GM21529 (cell line): Measurements from ENCODE around the gene RAPGEF4.
"Not testable (repeated sequence)": the region's sequence is repeated elsewhere in the genome, so short reads cannot be mapped to it uniquely, and the experiment has no call there.

ENCODE experiments used
- ATAC-seq: cut with Tn5 transposase; IDR thresholded peaks from one replicate; pipeline ENCODE4 v1.9.1; 2021; ENCODE audit not compliant: unreplicated experiment

RAPGEF4 gene

DNA sequence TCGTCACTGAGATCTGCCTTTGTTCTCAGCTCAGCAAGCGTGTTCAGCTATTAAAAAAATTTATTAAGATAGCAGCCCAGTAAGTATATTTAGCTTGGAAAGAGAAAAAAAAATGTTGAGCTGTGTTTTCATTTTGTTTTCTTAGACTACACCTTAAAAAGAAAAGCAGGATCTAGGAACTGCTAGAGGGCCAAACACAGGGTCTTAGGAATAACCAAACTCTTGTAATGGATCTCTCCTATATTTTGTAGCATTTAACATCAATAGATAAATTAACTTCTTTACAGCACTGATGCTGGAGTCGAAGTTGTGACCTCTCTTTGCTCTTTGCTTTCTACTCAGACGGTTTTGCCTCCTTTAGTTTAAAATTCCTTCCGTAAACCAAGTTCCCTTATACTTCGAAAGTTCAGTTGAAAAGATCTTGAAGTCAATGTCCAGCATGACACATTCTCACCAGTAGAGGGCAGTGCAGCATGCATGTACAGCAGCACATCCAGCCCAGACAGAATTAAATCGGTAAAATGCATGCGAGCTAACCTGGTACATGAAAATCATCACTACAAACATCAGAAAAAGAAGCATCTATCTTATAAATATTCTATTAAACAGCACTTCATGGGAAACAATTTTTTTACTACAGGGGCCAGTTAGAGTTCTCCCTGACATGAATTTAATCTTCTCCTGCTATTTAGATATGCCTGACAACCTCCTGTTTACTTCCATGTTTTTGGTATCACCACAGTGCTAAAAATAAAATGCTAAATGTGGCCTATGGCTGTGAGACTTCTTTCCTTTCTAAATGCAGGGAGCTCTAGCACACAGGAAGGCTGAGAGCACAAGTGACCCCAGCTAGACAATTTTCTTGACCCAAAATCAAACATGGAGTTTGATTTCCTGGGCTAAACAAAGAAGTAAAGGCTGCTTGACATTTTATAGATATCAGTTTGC lies 291.8 kb downstream of the RAPGEF4 start:
- ATAC-seq: no peak

DNA sequence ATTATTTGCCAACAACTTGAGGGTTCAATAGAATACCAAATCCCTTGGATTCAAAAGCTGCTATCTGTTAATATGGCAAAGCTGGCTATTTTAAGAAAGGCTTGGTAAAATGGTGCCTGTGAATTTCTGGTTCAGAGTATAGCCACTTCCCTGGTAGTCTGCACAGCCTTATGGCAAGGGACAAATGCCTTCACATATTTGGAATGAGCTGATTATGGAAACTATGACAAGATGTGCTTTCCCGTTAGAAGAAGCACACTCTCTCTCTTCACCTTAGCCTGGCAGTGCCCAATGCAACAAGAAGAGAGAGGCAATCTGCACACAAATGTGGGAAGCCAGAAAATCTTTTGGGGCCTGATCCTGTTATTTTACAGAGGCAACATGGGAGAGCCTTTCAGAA lies 292.5 kb downstream of the RAPGEF4 start:
- ATAC-seq: no peak

DNA sequence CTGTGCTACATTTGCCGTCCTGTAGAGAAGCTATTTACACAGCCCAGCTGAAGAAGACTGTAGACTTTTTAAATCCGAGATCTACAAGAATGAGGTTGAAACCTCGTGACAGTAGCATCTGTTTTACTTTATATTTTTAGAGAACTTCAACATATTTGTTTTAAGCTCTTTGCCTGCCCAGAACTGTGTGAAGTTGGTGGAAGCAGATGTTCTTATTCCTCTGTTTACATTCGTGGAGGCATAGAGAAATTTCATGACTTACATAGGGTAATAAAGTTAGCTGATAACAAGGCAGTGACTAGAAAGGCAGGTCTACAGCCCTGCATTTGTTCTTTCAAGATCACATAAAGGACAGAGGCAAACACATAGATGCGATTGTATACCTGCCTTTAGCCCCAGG lies 293.0 kb downstream of the RAPGEF4 start:
- no peak for ATAC-seq

DNA sequence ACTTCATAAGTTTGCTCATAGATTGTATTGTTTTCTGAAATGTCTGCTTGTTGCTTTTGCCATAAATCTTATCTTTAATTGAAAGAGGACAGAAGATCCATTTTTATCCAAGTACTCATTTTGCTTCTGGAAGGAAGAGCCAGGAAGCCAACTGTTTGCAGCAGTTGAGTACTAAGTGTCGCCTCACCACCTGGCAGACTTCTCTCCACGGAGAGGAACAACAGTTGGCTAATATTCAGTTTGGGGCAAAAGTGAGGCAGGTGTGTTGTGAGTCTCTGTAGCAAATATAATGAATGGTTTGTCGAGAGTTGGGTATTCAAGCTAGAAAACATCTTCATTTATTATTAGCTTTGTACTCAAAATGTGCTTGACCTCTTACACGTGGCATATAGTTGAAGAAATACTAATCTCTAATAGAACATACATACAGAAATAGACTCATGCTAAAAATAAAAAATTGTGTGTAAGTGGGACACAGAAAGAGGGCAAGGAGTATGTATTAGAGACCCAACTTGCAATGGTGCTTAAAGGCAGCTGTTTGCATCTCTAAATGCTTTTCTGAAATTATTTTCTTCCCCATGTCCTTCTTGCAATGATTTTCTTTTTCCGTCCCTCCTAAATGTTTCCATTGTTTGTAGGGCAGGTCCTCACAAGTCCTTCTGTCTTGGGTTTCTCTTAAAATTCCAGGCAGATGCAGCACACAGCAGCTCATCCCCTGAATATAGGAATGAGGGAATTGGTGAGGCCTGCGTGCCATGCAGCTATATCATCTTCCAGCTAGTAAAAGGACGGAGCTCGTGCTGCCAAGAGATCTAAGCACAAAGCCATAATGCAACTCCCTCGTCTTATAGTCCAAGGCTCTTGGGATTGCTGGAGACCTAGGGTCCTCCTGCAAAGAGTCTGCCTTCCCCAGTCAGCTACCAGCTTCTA lies 295.2 kb downstream of the RAPGEF4 start:
- ATAC-seq: no peak

DNA sequence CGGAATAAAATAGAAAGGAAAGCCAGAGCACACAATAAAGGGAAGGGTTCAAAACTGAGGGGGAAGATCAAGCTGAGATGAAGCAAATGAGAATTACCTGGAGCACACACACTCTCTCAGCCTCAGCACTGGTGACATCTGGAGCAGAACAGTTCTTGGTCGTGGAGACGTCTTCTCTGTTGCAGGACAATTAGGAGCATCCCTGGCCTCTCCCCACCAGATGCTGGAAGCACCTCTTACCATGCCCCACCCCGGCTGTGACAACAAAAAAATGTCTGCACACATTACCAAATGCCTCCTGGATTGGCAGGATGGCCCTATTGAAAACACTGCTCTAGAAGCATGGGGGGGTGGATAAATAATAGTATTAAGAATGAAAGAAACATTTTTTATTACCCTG lies 296.4 kb downstream of the RAPGEF4 start:
- no peak for ATAC-seq

DNA sequence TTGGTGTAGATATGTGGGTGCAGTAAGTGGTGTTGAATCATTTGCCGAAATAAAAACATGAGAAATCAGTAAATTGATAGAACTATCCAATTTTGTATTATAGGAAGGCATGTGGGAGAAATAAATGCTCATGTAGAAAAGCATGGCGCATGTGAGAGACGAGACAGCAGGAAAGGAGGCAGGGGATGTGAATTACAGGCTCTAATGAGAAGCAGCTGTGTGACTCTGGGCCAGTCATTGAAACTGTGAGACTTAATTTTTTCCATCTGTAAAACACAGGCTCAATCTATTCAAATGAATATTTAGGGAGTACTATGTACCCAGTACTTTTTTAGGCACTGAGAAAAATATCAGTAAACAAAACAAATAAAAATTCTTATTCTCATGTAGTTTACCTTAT lies 297.4 kb downstream of the RAPGEF4 start:
- no peak for ATAC-seq

DNA sequence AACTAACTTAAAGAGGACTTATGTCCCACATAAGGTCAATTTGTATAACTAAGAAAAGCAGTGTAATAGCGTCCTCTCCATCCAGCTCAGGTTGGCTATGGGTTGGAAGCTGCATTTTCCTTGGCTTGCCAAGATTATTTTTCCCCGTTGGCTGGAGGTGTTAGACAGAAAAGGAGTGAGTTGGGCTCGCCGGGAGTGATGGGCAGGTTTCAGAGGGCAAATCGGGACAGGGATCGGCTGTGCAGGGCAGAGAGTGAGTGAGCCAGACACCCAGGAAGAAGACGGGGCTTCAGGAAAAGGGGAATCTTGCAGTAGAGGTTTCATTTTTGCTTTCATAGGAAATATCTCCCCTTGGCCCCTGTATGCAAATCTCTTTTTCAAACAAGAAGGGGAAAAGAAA lies 298.5 kb downstream of the RAPGEF4 start:
- no peak for ATAC-seq

DNA sequence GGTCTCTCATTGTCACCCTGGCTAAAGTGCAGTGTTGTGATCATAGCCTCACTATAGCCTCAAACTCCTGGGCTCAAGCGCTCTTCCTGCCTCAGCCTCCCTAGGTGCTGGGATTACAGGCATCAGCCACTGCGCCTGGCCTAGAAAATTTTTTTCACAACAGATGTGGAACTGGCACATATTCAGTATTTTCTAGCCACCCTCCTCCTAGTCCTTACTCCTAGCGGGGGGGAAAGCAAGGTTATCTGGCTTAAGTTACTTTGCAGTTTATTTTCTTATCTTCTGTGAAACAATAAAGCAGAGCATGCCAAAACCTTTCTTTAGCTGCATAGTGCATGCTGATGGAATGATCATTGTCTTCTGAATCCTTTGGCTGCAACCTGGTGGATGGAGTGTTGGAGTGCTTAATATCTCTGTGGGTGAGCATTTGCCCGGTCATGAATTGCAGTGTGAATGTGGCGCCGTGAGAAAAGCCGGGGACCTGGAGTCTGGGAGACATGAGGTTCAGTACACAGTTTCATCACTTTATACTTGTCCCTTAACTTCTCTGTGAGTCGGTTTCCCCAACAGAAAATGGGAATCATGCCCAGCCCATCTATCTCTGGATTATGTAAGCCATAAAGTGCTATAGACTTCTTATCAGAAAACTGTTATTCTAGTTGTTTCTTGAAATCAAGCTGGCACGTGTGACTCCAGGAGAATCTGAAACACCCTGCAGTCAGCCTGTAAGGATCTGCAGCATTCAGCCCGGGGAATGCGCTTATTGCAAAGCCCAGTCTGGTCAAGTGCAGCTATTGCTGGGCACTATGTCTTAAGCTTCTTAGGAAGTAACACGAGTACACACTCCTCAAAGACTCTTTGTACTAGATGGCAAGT lies 301.8 kb downstream of the RAPGEF4 start:
- ATAC-seq: no peak

DNA sequence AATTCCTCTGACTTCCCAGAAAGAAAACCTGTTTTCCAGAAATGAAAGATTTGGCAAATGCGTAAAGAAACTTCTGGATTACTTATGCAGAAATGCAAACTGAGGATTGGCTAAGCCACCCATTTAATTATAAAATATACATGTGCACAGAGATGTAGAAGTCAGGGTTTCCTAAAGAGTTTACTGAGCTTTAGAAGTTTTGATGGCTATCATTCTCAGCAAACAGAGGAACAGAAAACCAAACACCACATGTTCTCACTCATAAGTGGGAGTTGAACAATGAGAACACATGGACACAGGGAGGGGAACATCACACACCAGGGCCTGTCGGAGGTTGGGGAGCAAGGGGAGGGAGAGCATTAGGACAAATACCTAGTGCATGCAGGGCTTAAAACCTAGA lies 302.6 kb downstream of the RAPGEF4 start:
- not testable (repeated sequence) for ATAC-seq

DNA sequence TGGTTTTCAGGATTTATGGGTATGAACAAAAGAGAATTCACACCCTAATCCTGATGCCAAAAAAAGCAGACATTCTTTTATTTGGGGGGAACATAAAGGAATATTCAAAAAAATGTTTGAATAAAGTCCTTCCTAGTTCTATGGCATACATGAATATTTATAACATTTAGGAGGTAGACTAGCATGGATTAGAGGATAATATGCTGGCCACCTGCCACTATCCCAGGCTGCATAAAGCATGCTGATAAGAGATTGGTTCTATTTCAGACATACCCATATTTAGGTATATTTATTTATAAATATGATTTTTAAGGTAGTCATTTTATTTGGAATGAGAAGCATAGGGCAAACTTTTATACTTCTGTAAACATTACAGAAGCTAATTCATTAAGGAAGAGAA lies 305.1 kb downstream of the RAPGEF4 start:
- ATAC-seq: no peak

DNA sequence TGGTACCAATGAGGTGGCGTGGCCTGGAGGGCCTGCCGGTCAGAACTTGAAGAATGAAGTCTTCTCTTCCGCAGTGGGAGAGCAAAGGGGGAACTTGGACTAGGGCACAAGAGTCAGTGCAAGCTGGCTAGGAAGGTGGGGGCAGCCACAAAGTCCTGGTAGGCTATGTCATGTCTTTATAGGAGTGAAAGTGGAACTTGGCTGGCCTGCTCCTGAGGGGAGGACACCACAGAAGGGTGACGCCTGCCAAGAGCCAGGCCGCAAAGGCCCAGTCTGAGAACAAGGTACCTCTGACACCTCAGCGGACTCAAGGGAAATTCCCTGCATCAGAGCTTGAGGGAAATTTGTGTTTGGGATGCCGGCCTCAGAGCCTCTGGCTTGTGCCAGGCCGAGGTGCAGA lies 307.8 kb downstream of the RAPGEF4 start:
- no peak for ATAC-seq

DNA sequence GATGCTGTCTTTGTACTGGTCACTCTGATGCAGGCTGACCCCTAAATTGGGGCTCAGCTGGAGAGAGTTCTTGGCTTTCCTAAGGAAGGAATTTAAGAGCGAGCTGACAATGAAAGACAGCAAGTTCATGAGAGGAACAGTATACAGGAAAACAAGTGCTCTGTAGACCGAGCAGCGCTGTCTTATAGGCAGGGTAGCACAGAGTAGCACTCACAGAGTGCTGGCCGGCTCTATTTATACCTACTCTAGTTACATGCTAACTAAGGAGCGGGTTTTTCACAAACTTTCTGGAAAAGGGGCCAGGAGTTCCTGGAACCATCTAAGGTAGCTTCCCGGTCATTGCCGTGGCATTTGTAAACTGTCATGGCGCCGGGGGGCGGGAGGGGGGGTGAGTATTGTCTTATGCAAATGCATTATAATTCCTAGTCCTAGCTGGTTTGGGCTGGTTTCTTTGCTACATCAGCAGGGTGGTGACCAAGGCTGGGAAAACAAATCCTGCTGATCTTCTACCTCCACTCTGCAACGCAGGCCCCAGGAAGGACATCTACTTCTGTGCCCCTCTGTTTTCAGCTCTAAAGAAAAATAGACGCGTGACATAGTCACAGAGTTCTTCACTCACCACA lies 308.4 kb downstream of the RAPGEF4 start:
- ATAC-seq: no peak

DNA sequence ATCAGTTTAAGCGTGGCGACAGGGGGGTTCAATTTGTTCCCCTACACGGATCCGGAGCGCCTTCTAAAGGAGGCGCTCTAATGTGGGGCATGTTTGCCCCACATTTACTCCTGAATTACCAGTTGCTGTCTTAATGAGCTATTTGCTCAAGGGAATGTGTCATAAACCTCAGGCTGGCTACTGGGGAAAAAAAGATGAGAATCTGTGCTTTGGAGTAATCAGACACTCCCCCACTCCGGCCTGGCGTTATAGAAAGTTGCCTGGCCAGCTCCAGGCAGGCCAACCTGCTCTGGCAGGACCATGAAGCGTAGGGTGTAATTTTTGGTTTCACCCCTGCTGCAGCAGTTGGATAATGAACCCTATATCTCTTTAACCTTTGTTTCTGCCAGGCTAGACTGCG lies 309.0 kb downstream of the RAPGEF4 start:
- ATAC-seq: no peak

DNA sequence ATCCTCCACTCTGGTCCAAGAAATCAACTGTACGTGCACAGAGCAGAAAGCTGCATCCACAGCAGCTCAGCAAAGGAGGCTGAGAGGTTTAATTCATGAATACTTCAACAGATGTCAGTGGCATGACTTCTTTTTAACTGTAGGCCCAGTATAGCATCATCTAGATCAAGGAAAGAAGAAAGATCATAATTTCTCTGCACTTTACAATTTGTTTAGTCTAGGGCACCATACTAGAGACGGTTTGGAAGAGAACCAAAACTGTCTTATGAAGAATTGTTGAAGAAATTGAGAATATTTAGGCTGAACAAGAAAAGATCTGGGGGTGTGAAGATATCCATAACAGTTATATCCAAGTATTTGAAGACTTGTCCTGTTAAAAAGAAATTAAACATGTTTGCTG lies 309.5 kb downstream of the RAPGEF4 start:
- no peak for ATAC-seq

DNA sequence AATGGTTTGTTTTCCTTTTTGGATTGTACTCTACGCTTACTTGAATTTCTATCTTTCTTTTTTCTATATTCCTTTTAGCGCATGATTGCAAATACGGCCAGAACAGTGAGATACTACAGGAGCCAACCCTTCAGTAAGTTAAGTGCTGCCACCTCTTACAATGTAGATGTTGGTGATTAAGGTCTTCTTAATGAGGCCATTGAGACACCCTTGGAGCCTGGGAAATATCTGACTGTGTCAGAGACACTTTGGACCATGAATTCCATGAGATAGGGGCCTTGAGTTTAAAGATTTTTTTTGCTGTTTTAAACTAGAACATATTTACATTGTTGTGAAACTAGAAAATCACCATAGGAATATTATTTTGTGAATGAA lies 312.9 kb downstream of the RAPGEF4 start:
- ATAC-seq: no peak

DNA sequence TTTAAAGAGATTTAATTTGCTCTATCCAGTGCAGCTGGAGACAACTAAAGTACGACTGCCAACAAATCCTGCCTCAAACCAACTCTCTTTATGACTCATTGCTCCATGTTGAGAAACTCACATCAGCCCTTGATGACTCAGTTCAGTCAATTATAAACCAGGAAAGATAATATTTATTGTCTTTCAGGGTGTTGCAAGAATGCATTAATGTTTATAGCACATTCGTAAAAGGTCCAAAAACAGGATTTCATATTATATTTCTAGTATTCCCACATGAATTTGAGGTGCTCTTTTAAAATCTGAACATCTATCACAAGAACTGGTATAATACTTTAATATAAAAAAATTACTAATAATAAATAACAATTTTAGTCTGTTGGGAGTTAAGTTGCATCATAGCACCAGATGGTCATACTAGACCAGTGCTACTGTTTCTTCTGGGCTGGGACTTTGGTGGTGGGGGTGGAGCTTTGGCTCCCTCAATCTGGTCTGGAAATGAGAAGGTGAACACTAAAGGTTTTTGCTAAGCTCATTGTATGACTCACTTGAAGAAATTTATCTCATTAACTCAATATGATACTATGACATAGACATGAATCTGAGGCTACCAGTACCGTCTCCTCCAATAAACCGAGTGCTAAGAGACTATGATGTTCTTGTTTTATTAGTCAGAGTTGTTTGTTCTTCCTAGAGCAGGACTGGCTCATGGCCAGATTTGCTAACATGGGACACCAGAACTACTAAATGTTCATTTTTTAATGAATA lies 313.4 kb downstream of the RAPGEF4 start:
- peak; percentile 88 for ATAC-seq

DNA sequence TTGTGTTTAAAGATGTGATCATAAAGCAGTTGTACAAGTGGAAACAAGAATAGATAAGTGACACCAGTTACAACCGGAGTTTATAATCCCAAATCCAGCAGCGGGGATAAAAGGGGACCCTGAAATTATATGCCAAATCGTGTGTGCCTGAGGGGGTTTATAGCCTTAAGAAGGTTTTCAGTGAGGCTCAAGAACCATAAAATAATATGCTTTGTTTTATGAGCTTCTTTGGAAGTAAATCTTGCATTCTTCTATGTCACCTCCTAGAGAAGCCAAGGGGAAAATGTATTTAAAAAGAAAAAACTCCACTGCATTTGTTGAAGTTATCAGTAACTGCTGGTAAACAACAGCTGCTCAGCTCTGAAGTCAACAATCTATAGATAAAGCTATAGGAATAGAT lies 314.2 kb downstream of the RAPGEF4 start:
- no peak for ATAC-seq

DNA sequence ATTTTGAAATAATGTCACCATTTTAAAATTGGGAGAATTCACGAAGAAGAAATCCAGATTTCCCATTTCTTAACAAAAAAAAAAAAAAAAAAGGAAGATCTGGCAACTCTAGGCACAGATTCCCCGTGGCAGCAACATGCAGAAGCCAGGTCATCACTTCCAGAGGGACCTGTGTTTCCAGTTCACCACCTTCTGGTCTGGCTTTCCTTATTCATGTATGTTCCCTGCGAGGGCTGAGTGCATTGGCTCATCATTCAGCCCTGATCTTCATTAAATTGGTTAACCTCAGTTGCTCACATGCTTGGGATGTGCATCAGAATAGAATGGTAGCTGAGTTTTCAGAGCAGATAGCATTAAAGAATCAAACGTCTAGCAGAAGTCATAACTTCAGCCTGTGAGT lies 315.0 kb downstream of the RAPGEF4 start:
- no peak for ATAC-seq

DNA sequence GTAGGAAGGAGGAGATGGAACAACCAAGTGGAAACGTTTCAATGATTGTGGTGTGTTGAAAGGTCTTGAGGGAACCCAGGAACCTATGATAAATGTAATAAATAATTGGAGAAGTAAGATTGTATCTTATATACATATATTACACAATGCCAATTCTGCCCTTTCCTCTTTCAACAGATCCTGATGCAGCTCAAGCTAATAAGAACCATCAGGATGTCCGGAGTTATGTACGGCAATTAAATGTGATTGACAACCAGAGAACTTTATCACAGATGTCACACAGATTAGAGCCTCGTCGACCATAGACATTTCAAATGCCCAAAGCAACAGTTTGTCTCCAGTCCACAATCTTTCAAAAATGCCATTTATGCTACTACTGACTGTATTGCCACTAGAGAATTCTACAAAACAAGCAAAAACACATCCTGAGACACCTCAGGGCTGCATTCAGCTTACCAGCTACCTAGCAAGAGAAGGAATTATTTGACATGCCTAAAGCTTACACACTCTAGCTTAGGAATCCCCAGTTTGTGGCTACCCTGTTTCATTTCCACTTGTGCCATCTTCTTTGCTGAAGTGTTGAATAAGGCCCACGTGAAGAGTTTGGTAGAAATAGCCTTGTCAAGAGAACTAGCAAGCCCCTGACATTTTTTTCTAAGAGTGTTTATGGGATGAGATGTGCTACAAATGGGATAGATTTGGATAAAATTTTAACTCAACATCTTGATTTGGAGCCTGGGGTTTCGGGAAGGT lies 316.0 kb downstream of the RAPGEF4 start:
- ATAC-seq: no peak
